Smooth muscle cell of the brain vasculature (primary cell): ENCODE measurements around the gene SCRN1.
"Not testable (repeated sequence)": the region's sequence is repeated elsewhere in the genome, so short reads cannot be mapped to it uniquely, and the experiment has no call there.

Experiments used
- DNase-seq: peaks from one replicate; pipeline ENCODE4 v3.0.0-alpha.2; 2012; ENCODE audit warnings: low read depth, low spot score

SCRN1 gene

DNA sequence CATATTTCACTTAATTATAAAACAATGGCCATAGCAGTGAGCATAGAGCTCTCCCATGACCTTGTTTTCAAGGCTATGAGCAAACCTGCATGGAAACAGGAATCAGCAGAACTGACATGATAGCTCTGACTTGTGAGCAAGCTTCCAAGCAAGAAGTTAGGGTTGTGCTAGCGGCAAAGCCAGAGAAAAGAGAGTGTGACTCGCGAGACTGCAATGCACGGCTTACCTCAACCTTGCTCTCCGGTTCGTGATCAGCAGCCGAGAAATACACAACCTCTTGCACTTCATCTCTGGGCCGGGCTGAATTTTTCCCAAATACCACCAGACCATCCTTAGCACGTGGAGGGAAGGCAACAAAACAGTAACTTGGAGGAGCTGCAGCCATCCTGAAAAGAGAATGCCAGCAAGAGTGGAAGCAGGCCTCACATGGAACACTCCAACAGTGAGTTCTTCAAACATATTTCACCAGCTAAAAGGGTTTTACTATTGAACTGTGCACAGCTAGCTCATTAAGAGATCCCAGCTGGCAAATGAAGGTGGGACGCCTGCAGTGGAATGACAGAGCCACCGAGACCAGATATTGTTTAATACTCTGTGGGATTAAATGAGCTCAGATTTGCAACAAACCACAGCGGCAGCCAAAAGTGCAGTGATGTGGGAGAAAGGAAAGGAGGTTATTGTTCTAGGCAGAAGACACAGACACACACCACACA lies 20.8 kb downstream of the SCRN1 start:
- DNase-seq = no peak

DNA sequence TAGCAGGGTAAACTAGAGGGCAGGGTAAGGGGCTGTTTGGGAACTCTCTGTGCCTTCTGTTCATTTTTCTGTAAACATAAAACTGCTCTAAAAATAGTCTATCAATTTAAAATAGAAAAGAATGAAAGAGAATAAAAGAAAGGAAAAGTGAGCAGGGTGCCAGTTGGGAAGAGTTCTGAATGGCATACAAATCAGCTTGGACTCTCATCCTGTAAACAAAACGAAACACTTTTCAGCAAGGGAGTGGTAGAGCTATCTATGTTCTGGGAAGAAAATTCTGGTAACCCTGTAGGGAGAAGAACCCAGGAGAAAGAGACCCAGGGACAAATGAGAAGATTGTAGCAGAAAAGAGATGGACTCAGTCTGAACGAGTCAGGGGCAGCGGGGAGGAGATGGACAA lies 24.6 kb downstream of the SCRN1 start:
- DNase-seq = no peak

DNA sequence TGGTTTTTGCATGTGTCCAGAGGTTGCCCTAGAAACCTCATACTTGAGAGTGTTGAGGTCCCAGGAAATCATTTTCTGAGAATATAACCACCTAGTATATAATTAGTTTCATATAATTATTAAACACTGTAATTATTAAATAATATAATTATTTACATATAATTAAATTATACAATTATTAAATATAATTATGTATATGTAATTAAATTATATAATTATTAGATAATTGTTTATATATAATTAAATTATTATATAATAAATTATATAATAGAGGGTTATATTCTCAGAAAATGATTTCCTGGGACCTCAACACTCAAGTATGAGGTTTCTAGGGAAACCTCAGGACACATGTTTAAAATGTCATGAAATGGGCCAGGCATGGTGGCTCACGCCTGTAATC lies 27.6 kb downstream of the SCRN1 start:
- DNase-seq = no peak

DNA sequence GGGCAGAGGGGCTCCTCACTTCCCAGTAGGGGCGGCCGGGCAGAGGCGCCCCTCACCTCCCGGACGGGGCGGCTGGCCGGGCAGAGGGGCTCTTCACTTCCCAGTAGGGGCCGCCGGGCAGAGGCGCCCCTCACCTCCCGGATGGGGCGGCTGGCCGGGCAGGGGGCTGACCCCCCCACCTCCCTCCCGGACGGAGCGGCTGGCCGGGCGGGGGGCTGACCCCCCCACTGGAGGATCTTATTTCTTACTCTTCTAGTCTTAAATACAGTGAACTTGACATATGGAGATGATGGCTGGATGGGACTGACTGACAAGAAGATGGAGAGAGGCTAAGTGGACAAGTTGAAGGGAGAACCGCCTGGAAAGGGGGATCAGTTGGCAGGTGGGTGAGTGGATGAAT lies 28.0 kb downstream of the SCRN1 start:
- not testable (repeated sequence) for DNase-seq

DNA sequence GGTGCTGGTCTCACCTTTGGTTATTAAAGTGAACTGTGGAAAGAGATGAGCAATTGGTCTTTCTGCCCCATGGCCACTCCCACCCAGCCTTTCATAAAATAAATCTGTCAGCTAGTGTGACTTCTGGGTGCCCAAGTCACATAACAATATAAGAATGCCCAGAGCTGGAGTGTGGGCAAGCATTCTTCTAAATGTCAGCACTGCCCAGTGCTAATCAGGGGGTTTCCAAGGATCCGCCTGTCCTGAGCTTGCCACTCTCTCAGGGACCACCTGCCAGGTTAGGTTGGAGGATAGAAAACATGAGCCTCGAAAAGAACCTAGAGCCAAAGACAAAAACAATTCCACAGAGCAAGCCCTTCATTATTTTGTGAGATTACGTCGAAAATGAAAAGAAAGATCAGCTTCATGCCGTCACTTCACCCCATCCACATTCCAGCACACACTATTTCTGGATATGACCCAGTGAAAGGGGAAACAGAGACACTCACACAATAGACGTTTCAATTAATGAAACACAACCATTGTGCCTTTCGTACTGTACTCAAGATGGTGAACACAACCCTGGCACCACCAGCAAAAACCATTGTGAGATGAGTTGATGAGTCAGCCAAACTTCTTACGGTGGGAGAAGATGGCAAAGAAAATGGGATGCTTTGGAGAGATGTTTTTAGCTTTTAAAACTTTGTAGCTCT lies 30.8 kb downstream of the SCRN1 start:
- DNase-seq = no peak

DNA sequence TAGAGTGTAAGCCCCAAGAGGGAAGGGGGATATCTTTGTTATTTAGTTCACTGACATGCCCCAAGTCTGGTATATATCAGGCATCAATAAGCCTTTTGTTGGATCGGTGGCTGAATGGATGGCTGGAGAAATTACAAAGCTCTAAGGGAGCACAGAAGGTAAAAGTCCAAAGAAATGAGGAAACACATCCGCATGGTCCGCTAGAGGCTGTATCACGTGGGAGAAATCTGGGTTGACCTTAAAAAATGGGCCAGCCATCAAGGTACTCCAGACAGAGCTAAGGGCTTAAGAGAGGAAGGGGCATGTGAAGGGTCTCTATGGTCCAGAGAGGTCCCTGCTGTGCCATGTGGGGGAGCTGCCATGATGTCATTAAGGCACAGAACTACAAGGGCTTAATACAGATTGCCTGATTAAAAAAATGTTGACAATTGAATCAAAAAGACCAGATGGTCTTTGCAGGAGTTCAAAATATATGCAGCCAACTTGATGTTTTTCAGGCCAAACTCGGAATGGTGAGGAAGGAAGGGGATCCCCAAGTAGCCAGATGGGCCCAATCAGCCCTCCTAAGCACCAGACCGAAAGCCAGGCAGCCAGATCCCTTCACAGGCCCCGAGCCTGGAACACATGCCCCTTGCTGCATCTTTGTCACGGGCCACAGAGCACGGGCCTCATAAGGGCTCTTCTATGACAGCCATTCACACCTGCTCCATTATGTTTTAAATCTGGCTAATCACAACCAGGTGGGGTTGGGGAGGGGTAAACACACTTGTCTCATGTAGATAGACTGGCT lies 31.9 kb downstream of the SCRN1 start:
- no peak for DNase-seq

DNA sequence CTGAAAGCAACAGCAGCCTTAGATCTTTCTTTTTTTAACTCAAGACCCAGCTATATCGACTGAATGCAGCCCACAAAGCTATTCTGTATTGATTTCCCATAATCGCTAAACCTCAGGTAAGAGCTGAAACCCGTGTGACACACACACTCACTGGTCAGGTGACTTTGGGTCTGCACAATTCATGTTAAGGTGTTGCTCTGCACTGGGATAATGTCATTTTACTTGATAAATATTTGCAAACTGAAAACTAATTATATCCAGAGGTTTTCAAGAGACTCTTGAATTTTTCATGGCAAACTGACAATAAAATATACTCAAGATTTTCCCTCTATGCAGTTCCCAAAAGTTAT lies 33.1 kb downstream of the SCRN1 start:
- DNase-seq = no peak

DNA sequence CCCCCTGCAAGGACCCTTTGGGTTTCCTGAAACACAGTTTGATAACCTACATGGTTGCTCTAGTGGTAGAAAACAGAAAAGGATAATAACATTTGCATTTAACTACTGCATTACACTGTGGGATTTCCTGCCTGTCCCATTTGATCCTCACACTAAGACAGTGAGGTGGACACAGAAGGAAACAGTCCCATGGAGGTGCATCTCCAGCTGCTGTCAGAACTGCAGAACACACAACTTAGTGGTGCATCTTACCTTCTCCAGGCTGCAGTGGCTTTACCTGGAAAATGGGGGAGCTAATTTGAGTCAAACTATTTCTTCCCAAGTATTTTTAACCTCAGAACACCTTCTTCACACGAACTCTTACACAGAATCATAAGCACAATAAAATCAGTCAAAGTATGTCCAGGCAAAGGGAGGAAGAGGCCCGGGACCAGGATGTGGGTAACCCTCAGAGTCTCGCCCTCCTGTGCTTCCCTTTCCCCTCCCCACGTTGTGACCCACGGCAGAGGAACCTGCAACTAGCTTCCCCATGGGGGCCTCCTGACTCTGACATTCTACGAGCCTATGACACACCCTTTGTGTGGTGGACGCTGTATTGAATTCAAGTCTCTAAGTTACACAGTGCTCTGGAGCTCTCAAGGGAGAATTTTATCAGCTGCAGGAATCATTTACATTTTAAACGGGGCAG lies 33.7 kb downstream of the SCRN1 start:
- no peak for DNase-seq

DNA sequence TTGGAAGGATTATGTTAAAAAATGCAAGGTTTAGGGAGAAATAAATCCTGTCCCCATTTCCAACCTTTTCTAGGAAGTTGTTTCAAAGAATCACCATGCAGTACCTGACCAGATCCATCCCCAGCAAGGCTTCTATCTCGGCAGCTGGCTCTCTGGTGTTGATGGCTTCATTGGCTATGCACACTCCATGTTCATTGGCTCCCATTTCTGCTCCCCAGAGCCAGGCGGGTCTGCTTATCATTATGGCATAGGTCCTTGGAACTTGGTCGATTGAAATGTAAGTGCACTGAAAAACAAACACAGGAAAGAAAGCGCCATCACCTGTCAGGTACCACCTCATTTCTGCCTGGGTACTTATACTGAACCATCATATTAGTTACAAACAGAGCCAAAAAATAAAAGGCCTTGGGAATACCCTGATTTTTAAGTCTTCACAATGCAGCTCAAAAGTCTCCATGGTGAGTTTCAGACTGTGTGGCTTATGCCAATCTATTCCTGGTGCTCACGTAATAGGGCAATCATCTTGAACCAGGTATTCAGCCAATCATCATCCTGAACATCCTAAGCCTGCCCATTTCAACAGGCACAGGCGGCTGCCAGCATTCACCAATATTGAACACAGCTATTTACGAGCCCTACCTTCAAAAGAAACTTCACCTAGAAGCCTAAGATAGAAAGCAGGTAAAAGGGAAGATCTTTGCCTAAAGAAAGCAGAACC lies 34.4 kb downstream of the SCRN1 start:
- no peak for DNase-seq

DNA sequence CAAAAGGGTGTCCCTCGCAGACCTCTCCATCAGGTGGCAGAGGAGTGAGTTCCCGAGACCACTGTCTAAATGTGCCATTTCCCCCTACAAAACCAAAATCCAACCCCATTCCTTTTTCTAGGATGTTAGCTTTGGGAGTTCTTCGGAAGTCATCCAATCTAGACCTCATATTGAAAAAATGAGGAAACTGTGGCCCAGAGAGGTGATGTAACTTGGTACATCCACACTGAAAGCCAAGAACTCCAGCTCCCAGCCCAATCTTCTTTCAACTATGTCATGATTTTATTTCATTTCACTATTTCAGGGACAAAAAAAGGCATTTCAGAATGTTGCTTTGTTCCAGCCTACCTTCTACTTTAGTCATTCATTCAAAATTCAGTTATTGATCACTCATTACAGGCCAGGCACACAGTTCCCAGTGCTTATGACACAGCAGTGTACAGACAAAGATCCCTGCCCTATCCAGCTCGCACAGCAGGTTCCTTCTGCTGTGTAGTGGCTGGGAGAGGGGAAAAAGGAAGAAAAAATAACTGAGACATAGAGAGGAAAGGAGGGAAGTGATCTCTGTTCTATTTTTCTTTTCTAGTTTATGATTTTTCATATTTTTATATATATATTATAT lies 35.8 kb downstream of the SCRN1 start:
- no peak for DNase-seq

DNA sequence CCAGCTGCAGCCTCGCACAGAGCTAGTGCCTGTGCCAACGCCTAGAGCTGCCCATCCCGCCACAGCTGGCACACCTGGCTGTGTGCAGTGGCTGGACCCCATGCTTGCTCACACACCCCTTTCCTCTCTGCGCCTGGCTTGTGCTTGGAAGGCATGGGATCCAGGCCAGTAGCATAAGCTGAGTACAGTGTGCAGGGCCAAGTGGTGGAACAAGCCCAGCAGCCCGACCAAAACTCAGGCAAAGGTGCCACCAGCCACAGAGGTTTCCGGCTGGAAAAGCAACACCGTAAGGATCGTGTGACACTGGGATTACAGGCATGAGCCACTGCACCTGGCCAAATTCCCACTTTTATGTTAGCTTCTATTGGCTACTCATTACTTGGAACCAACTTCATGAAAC lies 38.4 kb downstream of the SCRN1 start:
- DNase-seq = no peak

DNA sequence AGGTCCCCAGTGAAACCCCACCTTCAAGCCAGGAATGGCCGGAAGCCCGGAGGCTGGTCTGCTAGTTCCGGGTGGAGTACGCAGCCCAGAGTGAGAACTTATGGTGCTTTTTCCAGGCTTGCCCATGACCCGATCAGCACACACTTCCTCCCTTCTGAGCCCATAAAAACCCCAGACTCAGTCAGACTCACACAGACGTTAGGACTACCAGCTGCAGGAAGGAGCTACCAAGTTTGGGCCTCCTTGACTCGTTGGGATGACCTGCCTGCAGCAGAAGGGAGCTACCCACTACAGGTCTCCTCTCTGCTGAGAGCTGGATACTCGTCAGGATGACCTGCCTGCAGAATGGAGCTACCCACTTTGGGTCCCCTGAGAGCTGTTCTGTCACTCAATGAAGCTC lies 39.1 kb downstream of the SCRN1 start:
- no peak for DNase-seq

DNA sequence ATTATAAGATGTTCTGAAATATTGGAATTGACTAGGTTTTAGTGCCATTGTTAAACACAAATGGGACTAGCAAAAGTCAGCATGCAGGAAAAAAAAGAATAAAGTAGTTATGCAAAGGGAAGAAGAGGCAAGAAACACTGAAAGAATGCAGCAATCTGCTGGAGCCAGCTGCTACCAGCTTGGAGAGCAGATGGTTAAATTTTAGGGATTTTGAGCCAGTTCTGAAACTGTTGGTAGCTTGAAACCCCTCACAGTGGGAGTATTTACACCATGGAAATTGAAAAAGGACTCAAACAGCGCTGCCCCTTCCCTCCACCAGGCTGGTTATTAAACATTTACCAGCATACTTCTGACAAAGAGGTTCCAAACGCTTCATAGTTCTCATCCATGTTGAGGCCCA lies 41.0 kb downstream of the SCRN1 start:
- no peak for DNase-seq

DNA sequence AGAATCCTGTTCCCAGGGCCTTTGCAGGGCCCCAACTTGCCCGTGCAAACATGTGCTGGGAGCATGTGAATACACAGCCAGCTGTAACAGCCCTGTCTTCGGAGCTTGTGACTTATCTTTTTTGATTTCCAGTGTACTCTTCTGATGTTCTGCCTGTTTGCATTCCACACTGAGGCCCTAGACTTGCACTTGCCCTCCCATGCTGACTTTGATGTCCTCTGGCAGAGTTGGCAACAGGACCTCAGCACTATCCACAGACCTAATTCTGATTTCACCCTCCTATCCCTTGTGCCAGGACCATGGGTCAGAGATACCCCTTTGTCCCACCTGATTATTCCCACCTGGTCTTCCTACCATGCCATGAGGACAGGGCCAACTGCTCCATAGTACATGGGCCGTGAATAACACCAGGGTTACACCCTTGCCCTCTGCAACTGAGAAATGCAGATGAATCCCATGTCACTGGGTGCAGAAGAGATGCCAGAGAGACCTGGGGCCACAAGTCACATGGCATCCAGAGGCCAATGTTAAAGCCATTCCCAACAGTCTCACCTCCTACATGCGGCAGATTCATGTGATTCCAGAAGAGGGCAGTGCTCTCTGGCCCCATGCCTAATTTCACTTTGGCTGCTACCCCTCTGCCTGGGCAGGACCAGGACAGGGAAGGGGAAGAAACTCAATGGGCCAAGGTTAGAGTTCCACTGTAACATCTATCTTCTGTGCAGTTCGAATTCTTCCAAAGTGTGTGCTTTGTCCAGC lies 43.0 kb downstream of the SCRN1 start:
- no peak for DNase-seq

DNA sequence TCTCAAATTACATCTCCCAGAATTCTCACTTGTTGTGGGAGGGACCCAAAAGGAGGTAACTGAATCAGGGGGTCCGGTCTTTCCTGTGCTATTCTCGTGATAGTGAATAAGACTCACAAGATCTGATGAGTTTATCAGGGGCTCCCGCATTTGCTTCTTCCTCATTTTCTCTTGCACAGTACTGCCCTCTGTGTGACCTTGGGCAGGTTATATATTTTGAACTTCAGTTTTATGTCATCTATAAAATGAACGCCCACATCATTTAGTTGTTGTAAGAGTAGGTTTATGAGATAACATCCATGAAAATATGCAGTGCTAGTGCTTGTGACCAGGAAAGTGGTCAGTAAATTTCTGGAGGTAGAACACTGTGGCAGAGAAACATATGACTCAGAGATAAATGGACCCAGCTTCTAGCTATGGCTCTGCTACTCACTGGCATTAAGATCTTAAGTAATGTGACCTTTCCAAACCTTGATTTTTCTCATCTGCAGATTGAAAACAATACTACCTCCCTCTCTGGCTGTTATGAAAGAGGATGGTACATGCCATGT lies 44.3 kb downstream of the SCRN1 start:
- no peak for DNase-seq

DNA sequence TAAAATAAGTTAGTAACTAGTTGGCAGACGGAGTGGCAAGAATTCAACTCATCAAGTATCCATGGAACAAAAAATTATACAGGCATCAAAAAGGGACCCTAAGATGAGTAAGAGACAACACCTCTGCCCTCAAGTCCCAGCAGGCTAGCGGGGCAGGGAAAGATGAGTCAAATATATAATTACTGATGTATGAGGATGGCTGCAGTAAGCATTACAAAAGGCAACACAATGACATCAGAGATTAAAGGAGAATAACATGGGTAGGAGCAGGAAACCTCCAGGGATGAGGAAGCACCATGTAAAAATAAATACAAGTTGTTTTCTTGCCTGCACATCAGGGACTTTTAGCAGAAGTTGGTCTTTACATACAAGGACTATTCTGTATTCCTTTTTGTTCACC lies 49.4 kb downstream of the SCRN1 start:
- DNase-seq = no peak

DNA sequence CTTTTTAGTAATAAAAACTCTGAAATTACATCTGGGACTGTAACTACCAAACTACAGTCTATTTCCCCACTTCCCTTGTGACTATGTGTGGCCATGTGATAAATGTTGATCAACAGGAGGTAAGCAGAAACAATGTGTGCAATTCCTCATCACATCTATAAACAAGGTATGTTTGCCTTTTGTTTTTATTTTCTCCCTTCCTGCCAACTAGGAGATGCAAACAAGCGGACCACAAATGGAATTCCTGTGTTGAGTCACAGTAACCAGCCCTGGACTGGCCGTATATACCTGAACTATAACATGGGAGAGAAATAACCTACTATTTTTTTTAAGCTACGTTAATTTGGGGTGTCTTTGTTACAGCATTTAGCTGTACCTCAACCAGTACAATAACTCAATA lies 52.5 kb downstream of the SCRN1 start:
- DNase-seq = no peak

DNA sequence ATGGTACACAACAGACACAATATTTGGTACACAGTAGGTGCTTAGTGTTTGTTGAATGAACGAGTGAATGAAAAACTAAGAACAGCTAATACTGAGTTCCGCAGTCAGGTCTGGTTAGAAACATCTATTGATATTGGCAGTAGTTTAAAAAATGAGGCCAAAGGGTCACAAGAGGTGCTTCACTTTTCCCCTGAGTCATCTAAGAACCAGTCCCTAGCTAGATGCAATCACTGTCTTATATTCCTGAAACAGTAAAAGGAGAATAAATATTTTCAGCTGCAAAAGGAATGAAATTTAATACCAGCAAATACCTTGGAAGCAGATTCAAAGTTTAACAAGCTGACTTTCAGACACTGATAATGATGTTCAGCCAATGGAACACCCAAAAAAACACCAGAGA lies 54.5 kb downstream of the SCRN1 start:
- no peak for DNase-seq

DNA sequence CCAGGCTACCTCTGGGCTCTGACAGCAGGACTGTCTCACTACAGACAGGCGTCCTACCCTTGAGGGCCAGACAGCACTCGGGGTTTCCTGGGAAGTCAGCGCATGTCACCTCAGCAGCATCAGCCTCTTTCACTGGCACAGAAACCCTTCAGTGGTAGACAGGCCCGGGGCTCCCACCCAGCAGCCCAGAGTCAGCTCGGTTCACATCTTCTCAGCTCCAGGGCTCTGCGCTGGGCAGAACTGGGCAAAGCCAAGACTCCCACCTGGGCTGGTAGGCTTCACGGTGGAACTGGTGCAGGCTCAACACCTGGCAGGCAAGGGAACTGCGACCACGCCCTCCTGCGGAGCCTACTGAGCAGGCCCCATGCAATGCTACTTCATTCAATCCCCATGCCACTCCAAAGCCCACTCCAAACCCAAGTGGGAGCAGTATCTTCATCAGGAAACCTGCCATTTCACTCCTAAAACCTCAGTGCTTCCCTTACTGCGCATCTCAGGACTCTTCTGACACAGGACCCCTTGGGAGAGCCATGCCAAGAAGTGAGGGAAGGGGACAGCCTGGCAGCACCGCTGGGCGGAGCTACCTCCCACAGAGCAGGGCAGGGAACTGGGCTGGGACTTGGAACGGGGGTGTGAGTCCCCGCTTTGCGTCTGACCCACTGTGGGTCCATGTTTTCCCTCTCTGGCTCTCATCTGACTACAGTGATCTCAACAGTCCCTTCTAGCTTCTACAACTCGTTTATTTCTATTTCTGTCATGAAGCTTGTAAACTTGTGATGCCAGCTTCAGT lies 60.4 kb downstream of the SCRN1 start:
- no peak for DNase-seq
